ENCODE results near the gene OSBP.
"Not testable (repeated sequence)": the region's sequence is repeated elsewhere in the genome, so short reads cannot be mapped to it uniquely, and the experiment has no call there.

OSBP gene, protein sequence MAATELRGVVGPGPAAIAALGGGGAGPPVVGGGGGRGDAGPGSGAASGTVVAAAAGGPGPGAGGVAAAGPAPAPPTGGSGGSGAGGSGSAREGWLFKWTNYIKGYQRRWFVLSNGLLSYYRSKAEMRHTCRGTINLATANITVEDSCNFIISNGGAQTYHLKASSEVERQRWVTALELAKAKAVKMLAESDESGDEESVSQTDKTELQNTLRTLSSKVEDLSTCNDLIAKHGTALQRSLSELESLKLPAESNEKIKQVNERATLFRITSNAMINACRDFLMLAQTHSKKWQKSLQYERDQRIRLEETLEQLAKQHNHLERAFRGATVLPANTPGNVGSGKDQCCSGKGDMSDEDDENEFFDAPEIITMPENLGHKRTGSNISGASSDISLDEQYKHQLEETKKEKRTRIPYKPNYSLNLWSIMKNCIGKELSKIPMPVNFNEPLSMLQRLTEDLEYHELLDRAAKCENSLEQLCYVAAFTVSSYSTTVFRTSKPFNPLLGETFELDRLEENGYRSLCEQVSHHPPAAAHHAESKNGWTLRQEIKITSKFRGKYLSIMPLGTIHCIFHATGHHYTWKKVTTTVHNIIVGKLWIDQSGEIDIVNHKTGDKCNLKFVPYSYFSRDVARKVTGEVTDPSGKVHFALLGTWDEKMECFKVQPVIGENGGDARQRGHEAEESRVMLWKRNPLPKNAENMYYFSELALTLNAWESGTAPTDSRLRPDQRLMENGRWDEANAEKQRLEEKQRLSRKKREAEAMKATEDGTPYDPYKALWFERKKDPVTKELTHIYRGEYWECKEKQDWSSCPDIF

DNA sequence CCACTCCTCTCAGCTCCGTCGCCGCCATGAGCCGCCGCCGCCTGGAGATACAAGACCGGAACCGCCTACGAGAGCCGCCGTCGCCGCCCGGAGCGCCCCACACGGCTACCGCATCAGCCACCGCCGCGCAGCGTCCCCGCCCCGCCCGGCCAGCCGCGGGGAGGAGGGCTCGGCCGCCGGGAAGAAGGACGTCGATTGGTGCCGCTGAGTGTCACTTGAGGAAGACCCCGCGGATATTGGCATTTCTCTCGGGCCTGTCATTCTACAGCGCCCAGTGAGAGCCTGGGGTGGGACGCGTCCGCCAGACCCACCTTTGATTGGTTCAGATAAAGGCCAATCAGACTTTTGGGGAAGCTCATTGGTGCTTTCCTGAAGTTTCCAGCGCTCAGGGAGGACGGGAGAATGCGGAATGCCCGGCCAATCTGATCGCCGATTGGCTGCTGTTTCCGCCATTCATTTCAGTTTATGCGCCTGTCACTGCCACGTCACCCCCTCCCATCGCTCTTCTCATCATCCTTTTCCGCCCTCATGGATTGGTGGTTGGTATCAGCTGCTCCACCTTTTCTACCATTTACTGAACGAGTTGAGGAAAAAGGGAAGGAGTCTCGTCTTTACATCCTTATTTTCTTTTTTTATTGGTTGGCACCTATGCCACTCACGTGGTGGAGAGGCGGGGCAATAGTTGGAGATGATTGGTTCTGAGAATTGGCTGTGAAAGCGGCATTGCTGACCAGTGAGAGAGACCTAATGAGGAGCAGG is at the start of gene OSBP:
Gene OSBP (minus strand): TSS at position 138 of the 759 bp plus-strand sequence. CDS start 110 bp downstream, at position 28.
- DNase-seq (ENCODE audit: low read depth) = peak; percentile 96

- DNase-seq (ENCODE audit: low read depth) = no peak
Observed at GRCh38 chr11:59660621-59661020, 45.0 kb upstream of the OSBP start.

GRCh38 chr11:59659981-59660380 is 44.4 kb upstream of the OSBP start:
- DNase-seq (ENCODE audit: low read depth) = no peak

DNA sequence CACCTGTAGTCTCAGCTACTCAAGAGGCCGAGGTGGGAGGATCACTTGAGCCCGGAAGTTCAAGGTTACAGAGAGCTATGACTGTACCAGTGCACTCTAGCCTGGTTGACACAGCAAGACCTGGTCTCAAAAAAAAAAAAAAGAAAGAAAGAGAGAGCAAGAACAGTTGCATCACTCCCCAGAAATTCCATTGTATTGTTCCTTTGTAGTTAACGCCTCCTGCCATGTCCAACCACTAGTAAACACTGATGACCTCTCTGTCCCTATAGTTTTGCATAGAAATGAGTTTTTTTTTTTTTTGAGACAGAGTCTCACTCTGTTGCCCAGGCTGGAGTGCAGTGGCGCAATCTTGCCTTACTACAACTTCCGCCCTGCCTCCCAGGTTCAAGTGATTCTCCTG is 42.5 kb upstream of the OSBP start:
- DNase-seq (ENCODE audit: low read depth) = no peak

DNA sequence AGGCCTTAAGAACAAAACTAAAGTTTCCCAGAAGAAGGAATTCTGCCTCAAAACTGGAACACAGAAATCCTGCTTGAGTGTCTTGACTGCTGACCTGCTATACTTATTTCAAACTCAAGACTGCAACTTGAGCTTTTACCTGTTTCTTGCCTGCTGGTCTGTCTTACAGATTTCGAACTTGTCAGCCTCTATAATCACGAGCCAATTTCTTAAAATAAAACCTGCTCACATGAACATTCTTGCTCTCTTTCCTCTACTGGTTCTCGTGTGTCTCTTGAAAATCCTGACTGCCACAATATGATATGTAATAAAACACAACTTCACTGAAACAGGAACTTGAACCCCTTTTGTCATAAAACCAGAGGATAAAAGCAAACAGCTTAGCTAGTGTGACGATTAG is 39.3 kb upstream of the OSBP start:
- DNase-seq (ENCODE audit: low read depth) = no peak

- no peak for DNase-seq (ENCODE audit: low read depth)
Observed at GRCh38 chr11:59647245-59647980, 31.8 kb upstream of the OSBP start.

DNA sequence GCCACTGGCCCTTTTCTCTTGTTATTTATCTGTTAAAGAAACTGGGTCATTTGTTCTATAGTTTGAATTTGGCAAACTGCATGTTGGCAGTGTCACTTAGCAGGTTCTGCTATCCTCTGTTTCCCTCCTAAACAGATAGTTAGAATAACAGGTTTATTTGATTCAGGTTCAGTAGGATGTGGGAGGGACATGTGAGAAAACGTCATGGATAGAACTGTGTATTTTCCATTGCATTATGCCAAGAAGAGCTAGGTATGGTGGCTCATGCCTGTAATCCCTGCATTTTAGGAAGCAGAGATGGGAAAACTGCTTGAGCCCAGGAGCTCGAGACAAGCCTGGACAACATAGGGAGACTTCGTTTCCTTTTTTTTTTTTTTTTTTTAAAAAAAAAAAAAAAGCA is 29.0 kb upstream of the OSBP start:
- no peak for DNase-seq (ENCODE audit: low read depth)

DNA sequence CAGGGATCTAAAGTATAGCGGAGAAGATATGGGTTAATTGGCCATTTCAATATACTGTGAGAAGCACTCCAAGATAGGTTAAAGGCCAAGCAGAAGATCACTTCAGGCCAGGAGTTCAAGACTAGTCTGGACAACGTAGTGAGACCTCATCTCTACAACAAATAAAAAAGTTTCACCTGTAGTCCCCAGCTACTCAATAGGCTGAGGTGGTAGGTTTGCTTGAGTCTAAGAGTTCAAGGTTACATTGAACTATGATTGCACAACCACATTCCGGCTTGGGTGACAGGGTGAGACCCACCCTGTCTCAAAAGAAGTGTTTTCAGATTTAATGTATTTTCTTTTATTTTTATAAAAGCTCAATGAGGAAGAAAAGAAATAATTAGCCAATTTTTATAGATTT is 27.8 kb upstream of the OSBP start:
- DNase-seq (ENCODE audit: low read depth) = no peak

- DNase-seq (ENCODE audit: low read depth) = no peak
Observed at GRCh38 chr11:59641156-59641555, 25.6 kb upstream of the OSBP start.

- DNase-seq (ENCODE audit: low read depth) = no peak
Observed at GRCh38 chr11:59630493-59630892, 14.9 kb upstream of the OSBP start.

GRCh38 chr11:59629996-59630395 is 14.4 kb upstream of the OSBP start:
- DNase-seq (ENCODE audit: low read depth) = no peak

- not testable (repeated sequence) for DNase-seq (ENCODE audit: low read depth)
Observed at GRCh38 chr11:59626969-59627368, 11.4 kb upstream of the OSBP start.

GRCh38 chr11:59625703-59626102 is 10.1 kb upstream of the OSBP start:
- no peak for DNase-seq (ENCODE audit: low read depth)

- DNase-seq (ENCODE audit: low read depth) = no peak
Observed at GRCh38 chr11:59617876-59618275, 2.3 kb upstream of the OSBP start.

DNA sequence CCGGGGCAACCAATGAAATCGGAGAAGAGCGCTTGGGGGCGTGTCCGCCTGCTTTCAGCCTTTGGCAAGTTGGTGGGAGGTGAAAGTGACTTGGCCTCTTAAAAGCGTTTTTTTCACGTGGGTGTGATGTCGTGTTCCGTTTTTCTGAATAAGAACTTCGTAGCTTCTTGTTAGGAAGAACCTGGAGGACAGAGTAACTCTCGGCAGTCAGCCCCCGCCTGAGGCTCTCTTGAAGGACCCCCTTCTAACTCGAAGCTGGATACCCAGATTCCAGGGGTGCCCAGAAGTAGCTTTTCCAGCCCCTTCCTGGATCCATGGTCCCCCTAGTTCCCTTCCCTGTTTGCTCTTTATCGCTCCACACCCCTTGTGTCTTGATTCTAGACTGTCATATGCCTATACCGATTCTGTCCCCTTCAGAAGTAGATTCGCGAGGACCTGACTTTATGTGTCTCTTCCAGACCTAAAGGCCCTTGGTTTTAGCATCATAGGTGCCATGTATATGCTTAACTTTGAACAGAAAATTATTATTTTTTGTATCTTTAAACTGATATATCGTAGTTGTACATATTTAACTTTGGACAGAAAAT is 915 bp upstream of the OSBP start:
- DNase-seq (ENCODE audit: low read depth) = no peak

DNA sequence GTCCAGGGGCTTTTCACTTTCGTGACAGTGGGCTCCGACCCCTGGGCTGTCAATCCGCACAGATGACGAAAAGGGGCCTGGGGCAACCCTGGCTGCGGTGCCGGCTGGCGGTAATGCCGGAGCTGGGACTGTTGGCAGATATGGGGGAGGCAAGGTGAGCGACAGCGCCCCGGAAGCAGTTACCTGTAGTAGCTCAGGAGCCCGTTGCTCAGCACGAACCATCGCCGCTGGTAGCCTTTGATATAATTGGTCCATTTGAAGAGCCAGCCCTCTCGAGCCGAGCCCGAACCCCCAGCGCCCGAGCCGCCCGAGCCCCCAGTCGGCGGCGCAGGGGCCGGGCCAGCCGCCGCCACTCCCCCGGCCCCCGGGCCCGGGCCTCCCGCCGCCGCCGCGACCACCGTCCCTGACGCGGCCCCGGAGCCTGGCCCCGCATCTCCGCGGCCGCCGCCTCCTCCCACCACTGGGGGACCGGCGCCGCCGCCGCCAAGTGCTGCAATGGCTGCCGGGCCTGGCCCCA is 396 bp downstream of the OSBP start:
- peak; percentile 36 for DNase-seq (ENCODE audit: low read depth)

DNA sequence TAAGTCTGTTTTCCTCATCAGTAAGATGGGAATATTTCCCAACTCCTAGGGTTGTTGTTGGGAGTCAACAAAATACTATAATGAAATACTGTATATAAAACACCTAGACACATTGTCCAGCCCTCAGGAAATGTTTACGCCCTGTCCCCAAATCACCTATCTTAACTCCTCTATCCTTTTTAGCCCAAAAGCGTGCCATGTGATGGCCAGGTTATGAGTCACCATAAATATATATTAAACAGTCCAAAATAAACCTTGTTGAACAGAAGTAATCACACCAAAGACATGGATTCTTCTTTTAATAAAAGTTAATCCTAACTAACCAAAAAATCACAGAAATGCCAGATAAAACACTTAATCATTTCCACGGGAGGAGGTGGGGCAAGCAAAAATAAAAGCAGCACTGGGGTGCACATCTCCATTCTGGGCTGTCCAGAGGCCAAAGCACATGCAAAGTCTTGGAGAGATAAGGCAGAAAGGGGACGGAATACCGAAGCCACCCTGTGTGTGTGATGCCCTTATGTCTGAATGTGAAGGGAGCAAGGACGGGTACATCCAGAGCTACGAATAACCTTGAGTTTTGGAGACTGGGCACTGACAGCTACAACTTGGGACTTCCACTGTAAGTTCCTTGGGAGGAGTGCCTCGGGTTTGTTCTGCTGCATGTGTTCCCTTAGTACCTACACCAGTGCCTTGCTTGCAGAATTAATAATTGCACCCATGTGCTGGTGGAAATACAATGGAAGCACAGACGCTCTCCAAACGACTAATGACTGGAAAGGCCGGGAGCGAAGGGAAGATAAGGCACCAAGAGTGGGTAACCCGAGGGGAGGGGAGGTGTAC is 1.1 kb downstream of the OSBP start:
- DNase-seq (ENCODE audit: low read depth) = no peak

DNA sequence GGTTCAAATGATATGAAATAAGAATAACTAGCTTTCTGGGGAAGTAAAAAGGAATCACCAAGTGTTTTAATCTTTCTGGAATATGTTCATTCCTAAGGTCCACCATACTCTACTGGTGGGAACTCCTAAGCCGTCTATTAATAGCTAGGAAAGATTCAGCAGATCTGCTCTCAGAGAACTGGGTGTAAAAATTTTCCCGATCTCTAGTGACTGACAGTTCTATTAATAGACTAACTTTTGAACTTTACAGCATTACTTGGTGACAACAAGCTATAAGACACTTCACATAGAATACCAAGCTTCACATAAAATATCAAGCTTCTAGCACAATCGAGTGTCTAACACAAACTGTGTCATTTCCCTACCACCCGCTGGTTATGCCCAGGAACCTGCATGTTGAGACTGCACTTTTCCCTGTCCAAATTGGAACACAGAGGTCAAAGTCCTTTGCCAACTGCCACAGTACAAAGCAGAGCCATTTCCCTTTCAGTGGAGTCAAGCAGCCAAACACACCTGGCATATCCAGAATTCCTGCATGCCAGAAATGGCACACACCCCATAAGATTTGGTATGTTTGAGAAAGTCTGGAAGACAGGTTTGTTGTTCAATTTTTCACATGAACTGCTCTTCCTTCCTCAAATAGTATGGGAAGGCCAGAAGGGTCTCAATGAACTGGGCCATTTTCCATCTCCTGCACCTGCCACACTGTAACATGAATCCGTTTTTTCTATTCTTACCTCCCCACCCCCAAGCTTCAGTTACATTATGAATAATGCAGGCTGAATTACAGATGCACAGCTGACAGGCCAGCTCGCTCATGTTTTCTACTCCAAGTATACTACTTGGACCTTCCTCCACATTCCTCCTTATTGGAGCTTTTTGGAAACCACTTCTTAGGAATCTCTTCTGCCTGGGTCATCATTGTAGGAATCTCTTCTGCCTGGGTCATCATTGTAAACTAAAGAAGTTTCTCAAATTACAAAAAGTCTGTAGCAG is 3.7 kb downstream of the OSBP start:
- DNase-seq (ENCODE audit: low read depth) = no peak

- no peak for DNase-seq (ENCODE audit: low read depth)
Observed at GRCh38 chr11:59610289-59610688, 5.3 kb downstream of the OSBP start.
